NB4 (cell line): ENCODE measurements around the gene FASLG.

Experiments
- MYC ChIP-seq: IDR thresholded peaks from 2 replicates; pipeline ENCODE4 v1.6.1; 2011; ENCODE audit warnings: low read depth, low read length
- POLR2A ChIP-seq: IDR thresholded peaks from 2 replicates; pipeline ENCODE4 v1.6.1; 2011; ENCODE audit warnings: mild to moderate bottlenecking; ENCODE audit not compliant: insufficient read length; ENCODE audit errors: extremely low read depth
- TF ChIP-seq, protein P1 (sequence below): IDR thresholded peaks from one replicate; pipeline ENCODE4 v1.5.1; 2012; ENCODE audit warnings: low read depth, low read length
- TF ChIP-seq, protein P2 (sequence below): IDR thresholded peaks from 2 replicates; pipeline ENCODE4 v1.6.1; 2011; ENCODE audit warnings: low read depth, low read length

DNA sequence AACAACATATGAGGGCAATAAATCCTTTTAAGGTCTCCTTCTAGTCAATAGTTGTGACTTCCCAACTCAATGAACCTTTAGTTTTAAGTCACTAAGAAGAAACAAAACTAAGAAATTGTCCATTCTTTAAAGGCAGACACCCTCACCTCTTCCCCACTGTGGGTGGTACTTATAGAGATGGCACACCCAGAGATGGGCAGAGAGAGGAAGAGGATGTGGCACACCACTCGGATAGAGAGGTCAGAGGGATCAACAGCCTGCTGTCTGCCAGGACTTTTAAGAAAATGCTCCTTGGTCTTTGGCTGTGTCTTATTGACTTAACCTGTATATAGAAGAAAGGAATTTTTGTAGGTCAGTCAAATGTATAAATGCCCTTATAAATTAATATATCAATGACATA is 45.1 kb downstream of the FASLG start:
- TF ChIP-seq, protein P1, sequence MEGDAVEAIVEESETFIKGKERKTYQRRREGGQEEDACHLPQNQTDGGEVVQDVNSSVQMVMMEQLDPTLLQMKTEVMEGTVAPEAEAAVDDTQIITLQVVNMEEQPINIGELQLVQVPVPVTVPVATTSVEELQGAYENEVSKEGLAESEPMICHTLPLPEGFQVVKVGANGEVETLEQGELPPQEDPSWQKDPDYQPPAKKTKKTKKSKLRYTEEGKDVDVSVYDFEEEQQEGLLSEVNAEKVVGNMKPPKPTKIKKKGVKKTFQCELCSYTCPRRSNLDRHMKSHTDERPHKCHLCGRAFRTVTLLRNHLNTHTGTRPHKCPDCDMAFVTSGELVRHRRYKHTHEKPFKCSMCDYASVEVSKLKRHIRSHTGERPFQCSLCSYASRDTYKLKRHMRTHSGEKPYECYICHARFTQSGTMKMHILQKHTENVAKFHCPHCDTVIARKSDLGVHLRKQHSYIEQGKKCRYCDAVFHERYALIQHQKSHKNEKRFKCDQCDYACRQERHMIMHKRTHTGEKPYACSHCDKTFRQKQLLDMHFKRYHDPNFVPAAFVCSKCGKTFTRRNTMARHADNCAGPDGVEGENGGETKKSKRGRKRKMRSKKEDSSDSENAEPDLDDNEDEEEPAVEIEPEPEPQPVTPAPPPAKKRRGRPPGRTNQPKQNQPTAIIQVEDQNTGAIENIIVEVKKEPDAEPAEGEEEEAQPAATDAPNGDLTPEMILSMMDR: no peak
- no peak for TF ChIP-seq POLR2A
- TF ChIP-seq MYC: no peak
- TF ChIP-seq, protein P2, sequence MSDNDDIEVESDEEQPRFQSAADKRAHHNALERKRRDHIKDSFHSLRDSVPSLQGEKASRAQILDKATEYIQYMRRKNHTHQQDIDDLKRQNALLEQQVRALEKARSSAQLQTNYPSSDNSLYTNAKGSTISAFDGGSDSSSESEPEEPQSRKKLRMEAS: no peak
